GM23338 (cell line): ENCODE data around the gene XYLT1. TPM values are rescaled to one million over a fixed set of nuclear protein-coding genes. Genes with fewer than 3 reads are reported as not detected.

Experiments used
- ATAC-seq: fragments of 200-7000 bp; cut with Tn5 transposase; 3 replicates; pipeline ENCODE4 v1.9.1; 2020
- DNase-seq: peaks from one replicate; pipeline ENCODE4 v3.0.0-alpha.2; 2015; ENCODE audit warnings: low spot score
- H2AFZ ChIP-seq: fragments of 200-600 bp; sonication (generic); 2 replicates; pipeline ENCODE4 v1.8.0; 2016; ENCODE audit warnings: antibody characterized with exemption, mild to moderate bottlenecking, moderate library complexity
- H3F3A ChIP-seq: fragments of 200-600 bp; sonication (generic); replicated peaks from 2 replicates; pipeline ENCODE4 v1.8.0; 2017; ENCODE audit warnings: antibody characterized with exemption, mixed run types, low read depth
- H3K27ac ChIP-seq: fragments of 200-600 bp; sonication (generic); 2 replicates; pipeline ENCODE4 v1.6.1; 2016; ENCODE audit warnings: low read depth
- H3K27me3 ChIP-seq: fragments of 200-600 bp; sonication (generic); 2 replicates; pipeline ENCODE4 v1.8.0; 2016; ENCODE audit warnings: mild to moderate bottlenecking, mixed run types, moderate library complexity; ENCODE audit not compliant: insufficient read depth
- H3K36me3 ChIP-seq: fragments of 200-600 bp; sonication (generic); 2 replicates; pipeline ENCODE4 v1.8.0; 2016; ENCODE audit warnings: mild to moderate bottlenecking; ENCODE audit not compliant: insufficient read depth
- H3K4me1 ChIP-seq: fragments of 200-600 bp; sonication (generic); 2 replicates; pipeline ENCODE4 v1.8.0; 2016; ENCODE audit warnings: mild to moderate bottlenecking, moderate library complexity; ENCODE audit not compliant: insufficient read depth
- H3K4me2 ChIP-seq: fragments of 200-600 bp; sonication (generic); 2 replicates; pipeline ENCODE4 v1.7.1; 2017; ENCODE audit warnings: mixed run types
- H3K4me3 ChIP-seq: fragments of 200-600 bp; sonication (generic); 2 replicates; pipeline ENCODE4 v1.6.1; 2016; ENCODE audit warnings: mixed run types
- H3K79me2 ChIP-seq: fragments of 200-600 bp; sonication (generic); replicated peaks from 2 replicates; pipeline ENCODE4 v1.8.0; 2017; ENCODE audit warnings: mild to moderate bottlenecking; ENCODE audit not compliant: insufficient read depth
- H3K9me2 ChIP-seq: fragments of 200-600 bp; sonication (generic); 2 replicates; pipeline ENCODE4 v1.8.0; 2017; ENCODE audit not compliant: insufficient read depth
- H4K20me1 ChIP-seq: fragments of 200-600 bp; sonication (generic); replicated peaks from 2 replicates; pipeline ENCODE4 v1.8.0; 2017; ENCODE audit warnings: mild to moderate bottlenecking; ENCODE audit not compliant: insufficient read depth
- H3K27ac Mint-ChIP-seq: 2 replicates; pipeline ENCODE4 v1.8.0; 2020; ENCODE audit warnings: inconsistent platforms, mild to moderate bottlenecking, moderate library complexity, mixed read lengths
- H3K27me3 Mint-ChIP-seq: 3 replicates; pipeline ENCODE4 v1.8.0; 2022; ENCODE audit warnings: low read depth, mild to moderate bottlenecking, moderate library complexity, mixed read lengths, inconsistent platforms; ENCODE audit not compliant: insufficient read depth, poor library complexity
- H3K36me3 Mint-ChIP-seq: 3 replicates; pipeline ENCODE4 v1.8.0; 2021; ENCODE audit warnings: low read depth, mild to moderate bottlenecking, inconsistent platforms, moderate library complexity, mixed read lengths
- H3K4me1 Mint-ChIP-seq: 3 replicates; pipeline ENCODE4 v1.8.0; 2020; ENCODE audit warnings: mild to moderate bottlenecking, inconsistent platforms, mixed read lengths
- H3K4me3 Mint-ChIP-seq: 3 replicates; pipeline ENCODE4 v1.8.0; 2021; ENCODE audit warnings: moderate library complexity, mild to moderate bottlenecking, inconsistent platforms, mixed read lengths
- H3K9me3 Mint-ChIP-seq: 3 replicates; pipeline ENCODE4 v1.8.0; 2020; ENCODE audit warnings: moderate library complexity, mild to moderate bottlenecking, inconsistent platforms, mixed read lengths
- EZH2 ChIP-seq: fragments of 200-600 bp; sonication (generic); IDR thresholded peaks from one replicate; pipeline ENCODE4 v1.8.0; 2017; ENCODE audit warnings: antibody characterized with exemption, mild to moderate bottlenecking, low read depth; ENCODE audit not compliant: unreplicated experiment
- POLR2AphosphoS5 ChIP-seq: IDR thresholded peaks from 2 replicates; pipeline ENCODE4 v1.6.1; 2016; ENCODE audit warnings: antibody characterized with exemption, low read depth
- ZNF331 ChIP-seq: fragments of 250-450 bp; sonication (Bioruptor Pico); IDR thresholded peaks from 2 replicates; pipeline ENCODE4 v1.5.0; 2020; ENCODE audit warnings: low read depth, mild to moderate bottlenecking, moderate library complexity
- polyA plus RNA-seq: library from polyadenylated mRNA; unstranded; fragments of >200 nt; fragmentation: Nextera tagmentation; extraction: Ambion mirVana; gene quantifications from 2 replicates; pipeline ENCODE4 v1.2.1, GENCODE V29; 2016
- total RNA-seq: library from RNA; depleted of rRNA; stranded (reverse); fragments of >200 nt; shearing (Covaris generic); gene quantifications from 2 replicates; pipeline ENCODE4 v1.2.3, GENCODE V29; 2014
- TF ChIP-seq, protein P1 (sequence below): IDR thresholded peaks from 2 replicates; pipeline ENCODE4 v1.6.1; 2016; ENCODE audit warnings: antibody characterized with exemption
- TF ChIP-seq, protein P2 (sequence below): IDR thresholded peaks from one replicate; pipeline ENCODE4 v1.6.1; 2018; ENCODE audit warnings: antibody characterized with exemption; ENCODE audit not compliant: unreplicated experiment

Gene XYLT1
- total and polyA plus RNA-seq, 2 experiments from 2014 or later, result 3.5 to 24.7 TPM

DNA sequence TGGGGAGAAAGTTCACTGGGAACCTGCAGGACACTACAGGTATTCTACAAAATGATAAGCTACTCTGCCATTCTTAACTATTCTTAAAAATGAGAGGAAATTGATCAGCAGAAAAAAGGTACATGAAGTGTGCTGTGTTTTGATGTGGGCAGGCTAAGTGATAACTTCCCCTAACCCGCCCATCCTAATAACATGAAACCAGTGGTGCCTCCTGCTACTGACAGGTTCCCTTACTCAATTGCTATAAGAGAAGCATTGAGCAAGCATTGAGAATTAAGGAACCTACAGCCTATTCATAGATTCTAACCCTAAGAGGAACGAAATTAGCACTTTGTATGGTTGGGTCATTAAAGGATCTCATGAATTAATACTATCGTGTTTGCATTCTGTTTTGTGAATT is 18.9 kb downstream of the XYLT1 start:
- Histone ChIP-seq H3K4me2 (no peak overlapping the region), H3K27ac (no peak overlapping the region), H3F3A (no peaks in the 10 kb centered on the region), H3K4me3 (no peak overlapping the region), H3K79me2 (peaks cover 78% of the 10 kb centered on the region), H3K9me2 (0 out of 2 replicates have a peak, but pooled peaks cover 4% of the 10 kb centered on the region), H3K4me1 (peaks cover 12% of the 10 kb centered on the region; the same call in 1 of the 2 replicates), H2AFZ (no peak overlapping the region), H4K20me1 (peaks cover 2% of the 10 kb centered on the region), H3K27me3 (no peaks in the 10 kb centered on the region), H3K36me3 (no peaks in the 10 kb centered on the region)
- no peak for DNase-seq
- Mint-ChIP-seq H3K27ac (no peak overlapping the region), H3K36me3 (peaks cover 2% of the 10 kb centered on the region; the same call in 1 of the 3 replicates), H3K4me3 (no peak overlapping the region), H3K9me3 (no peaks in the 10 kb centered on the region), H3K4me1 (peaks cover 34% of the 10 kb centered on the region), H3K27me3 (no peaks in the 10 kb centered on the region)
- ATAC-seq, result no peak
- TF ChIP-seq ZNF331 (CRISPR knock-in tag), result no peak
- TF ChIP-seq, protein P1, sequence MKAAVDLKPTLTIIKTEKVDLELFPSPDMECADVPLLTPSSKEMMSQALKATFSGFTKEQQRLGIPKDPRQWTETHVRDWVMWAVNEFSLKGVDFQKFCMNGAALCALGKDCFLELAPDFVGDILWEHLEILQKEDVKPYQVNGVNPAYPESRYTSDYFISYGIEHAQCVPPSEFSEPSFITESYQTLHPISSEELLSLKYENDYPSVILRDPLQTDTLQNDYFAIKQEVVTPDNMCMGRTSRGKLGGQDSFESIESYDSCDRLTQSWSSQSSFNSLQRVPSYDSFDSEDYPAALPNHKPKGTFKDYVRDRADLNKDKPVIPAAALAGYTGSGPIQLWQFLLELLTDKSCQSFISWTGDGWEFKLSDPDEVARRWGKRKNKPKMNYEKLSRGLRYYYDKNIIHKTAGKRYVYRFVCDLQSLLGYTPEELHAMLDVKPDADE, result no peak
- TF ChIP-seq, protein P2, sequence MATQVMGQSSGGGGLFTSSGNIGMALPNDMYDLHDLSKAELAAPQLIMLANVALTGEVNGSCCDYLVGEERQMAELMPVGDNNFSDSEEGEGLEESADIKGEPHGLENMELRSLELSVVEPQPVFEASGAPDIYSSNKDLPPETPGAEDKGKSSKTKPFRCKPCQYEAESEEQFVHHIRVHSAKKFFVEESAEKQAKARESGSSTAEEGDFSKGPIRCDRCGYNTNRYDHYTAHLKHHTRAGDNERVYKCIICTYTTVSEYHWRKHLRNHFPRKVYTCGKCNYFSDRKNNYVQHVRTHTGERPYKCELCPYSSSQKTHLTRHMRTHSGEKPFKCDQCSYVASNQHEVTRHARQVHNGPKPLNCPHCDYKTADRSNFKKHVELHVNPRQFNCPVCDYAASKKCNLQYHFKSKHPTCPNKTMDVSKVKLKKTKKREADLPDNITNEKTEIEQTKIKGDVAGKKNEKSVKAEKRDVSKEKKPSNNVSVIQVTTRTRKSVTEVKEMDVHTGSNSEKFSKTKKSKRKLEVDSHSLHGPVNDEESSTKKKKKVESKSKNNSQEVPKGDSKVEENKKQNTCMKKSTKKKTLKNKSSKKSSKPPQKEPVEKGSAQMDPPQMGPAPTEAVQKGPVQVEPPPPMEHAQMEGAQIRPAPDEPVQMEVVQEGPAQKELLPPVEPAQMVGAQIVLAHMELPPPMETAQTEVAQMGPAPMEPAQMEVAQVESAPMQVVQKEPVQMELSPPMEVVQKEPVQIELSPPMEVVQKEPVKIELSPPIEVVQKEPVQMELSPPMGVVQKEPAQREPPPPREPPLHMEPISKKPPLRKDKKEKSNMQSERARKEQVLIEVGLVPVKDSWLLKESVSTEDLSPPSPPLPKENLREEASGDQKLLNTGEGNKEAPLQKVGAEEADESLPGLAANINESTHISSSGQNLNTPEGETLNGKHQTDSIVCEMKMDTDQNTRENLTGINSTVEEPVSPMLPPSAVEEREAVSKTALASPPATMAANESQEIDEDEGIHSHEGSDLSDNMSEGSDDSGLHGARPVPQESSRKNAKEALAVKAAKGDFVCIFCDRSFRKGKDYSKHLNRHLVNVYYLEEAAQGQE, result no peak
- no peak for TF ChIP-seq EZH2

DNA sequence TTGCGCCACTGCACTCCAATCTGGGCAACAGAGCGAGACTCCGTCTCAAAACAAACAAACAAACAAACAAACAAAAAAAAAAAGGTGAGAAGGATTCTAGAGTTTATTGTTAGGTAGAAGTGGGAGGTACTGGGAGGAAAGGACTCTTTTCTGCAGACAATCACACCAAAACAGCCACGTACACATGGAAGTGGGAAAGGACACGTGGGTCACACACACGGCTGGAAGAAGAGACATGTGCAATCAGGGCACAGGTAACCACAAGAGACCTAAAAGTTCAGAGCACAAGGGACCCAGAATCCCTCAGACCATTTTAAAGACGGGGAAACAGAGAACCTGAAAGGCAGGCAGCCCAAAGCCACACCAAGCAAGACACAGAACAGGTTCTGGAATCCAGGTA is 20.5 kb downstream of the XYLT1 start:
- Histone ChIP-seq H3K27ac (no peak overlapping the region), H2AFZ (no peak overlapping the region), H3K79me2 (peaks cover 73% of the 10 kb centered on the region), H3K27me3 (no peaks in the 10 kb centered on the region), H3F3A (no peaks in the 10 kb centered on the region), H3K36me3 (no peaks in the 10 kb centered on the region), H3K4me2 (no peak overlapping the region), H3K9me2 (0 out of 2 replicates have a peak, but pooled peaks cover 4% of the 10 kb centered on the region), H4K20me1 (no peaks in the 10 kb centered on the region; the same call in 1 of the 2 replicates), H3K4me1 (peaks cover 19% of the 10 kb centered on the region), H3K4me3 (no peak overlapping the region)
- H3K4me3 Mint-ChIP-seq, result no peak overlapping the region
- DNase-seq, result no peak
- H3K9me3 Mint-ChIP-seq, result no peaks in the 10 kb centered on the region
- TF ChIP-seq POLR2AphosphoS5, result no peak
- no peak for TF ChIP-seq ZNF331 (CRISPR knock-in tag)
- H3K27ac Mint-ChIP-seq, result no peak overlapping the region
- peaks cover 2% of the 10 kb centered on the region; the same call in 1 of the 3 replicates for H3K36me3 Mint-ChIP-seq
- no peaks in the 10 kb centered on the region for H3K27me3 Mint-ChIP-seq
- peaks cover 41% of the 10 kb centered on the region for H3K4me1 Mint-ChIP-seq
- ATAC-seq, result no peak
